PC-9 (cell line): ENCODE data around the gene MX2. TPM values are rescaled to one million over a fixed set of nuclear protein-coding genes. Genes with fewer than 3 reads are reported as not detected.

ENCODE experiments used
- BruUV-seq: library from RNA; stranded (reverse); fragments of 400-500 nt; replicated peaks from 2 replicates; lab custom pipeline; 2021; lab: Mats Ljungman, UMichigan
- CTCF ChIA-PET: fragments of 300-600 bp; sonication (Branson Sonifier 250); formaldehyde crosslinking; loops from one replicate; lab custom pipeline; 2022; ENCODE audit warnings: antibody characterized with exemption; lab: Charles Lee
- POLR2A ChIA-PET: fragments of 300-600 bp; sonication (Branson Sonifier 250); formaldehyde crosslinking; loops from one replicate; lab custom pipeline; 2022; ENCODE audit warnings: antibody characterized with exemption; ENCODE audit not compliant: unreplicated experiment; lab: Charles Lee
- DNase-seq, 2 experiments: peaks; one replicate each; pipeline versions ENCODE4 v3.0.0 to v3.0.0-alpha.2; 2015 to 2022; ENCODE audit warnings: mixed read lengths in 1 of 2
- H2AFZ ChIP-seq: fragments of 200-600 bp; sonication (generic); 2 replicates; pipeline ENCODE4 v1.8.1; 2017; ENCODE audit warnings: antibody characterized with exemption
- H3F3A ChIP-seq: fragments of 200-600 bp; sonication (generic); 2 replicates; pipeline ENCODE4 v1.8.1; 2017; ENCODE audit warnings: antibody characterized with exemption, mild to moderate bottlenecking, low read depth; ENCODE audit not compliant: insufficient read depth
- H3K27ac ChIP-seq: fragments of 200-600 bp; sonication (generic); 2 replicates; pipeline ENCODE4 v1.6.1; 2016; ENCODE audit warnings: mixed run types
- H3K27me3 ChIP-seq: fragments of 200-600 bp; sonication (generic); 2 replicates; pipeline ENCODE4 v1.6.1; 2016; ENCODE audit warnings: low read depth, mixed run types; ENCODE audit not compliant: insufficient read depth
- H3K36me3 ChIP-seq: fragments of 200-600 bp; sonication (generic); 2 replicates; pipeline ENCODE4 v1.6.1; 2016; ENCODE audit warnings: low read depth, mixed run types
- H3K4me1 ChIP-seq: fragments of 200-600 bp; sonication (generic); replicated peaks from 2 replicates; pipeline ENCODE4 v1.6.1; 2016; ENCODE audit warnings: mixed run types; ENCODE audit not compliant: insufficient read depth
- H3K4me2 ChIP-seq: fragments of 200-600 bp; sonication (generic); 2 replicates; pipeline ENCODE4 v1.6.1; 2017; ENCODE audit warnings: mixed run types
- H3K4me3 ChIP-seq: fragments of 200-600 bp; sonication (generic); 2 replicates; pipeline ENCODE4 v1.6.1; 2016; ENCODE audit warnings: mixed run types
- H3K79me2 ChIP-seq: fragments of 200-600 bp; sonication (generic); 2 replicates; pipeline ENCODE4 v1.6.1; 2017; ENCODE audit warnings: low read depth, mixed run types
- H3K9me2 ChIP-seq: fragments of 200-600 bp; sonication (generic); 2 replicates; pipeline ENCODE4 v1.8.1; 2017; ENCODE audit warnings: mild to moderate bottlenecking; ENCODE audit not compliant: insufficient read depth
- H3K9me3 ChIP-seq: fragments of 200-600 bp; sonication (generic); 2 replicates; pipeline ENCODE4 v1.8.1; 2016; ENCODE audit warnings: low read depth; ENCODE audit not compliant: insufficient read depth
- H4K20me1 ChIP-seq: fragments of 200-600 bp; sonication (generic); 2 replicates; pipeline ENCODE4 v1.8.1; 2017; ENCODE audit not compliant: insufficient read depth
- EZH2 ChIP-seq: fragments of 200-600 bp; sonication (generic); IDR thresholded peaks from 2 replicates; pipeline ENCODE4 v1.8.0; 2017; ENCODE audit warnings: antibody characterized with exemption, low read depth
- intact Hi-C: fragments of 100-400 bp; cut with micrococcal nuclease; formaldehyde crosslinking; loops from one replicate; pipeline ENCODE4 v1.10.0; 2022; ENCODE audit not compliant: unreplicated experiment
- total RNA-seq: library from RNA; stranded (reverse); gene quantifications from 2 replicates; pipeline ENCODE4 v1.2.3, GENCODE V29; 2021
- TF ChIP-seq, protein P1 (sequence below): fragments of 200-600 bp; sonication (generic); conservative IDR thresholded peaks from 2 replicates; pipeline ENCODE4 v1.6.1; 2017; ENCODE audit warnings: mixed run types, antibody characterized with exemption, mild to moderate bottlenecking, moderate library complexity

Gene MX2
- total RNA-seq, 1 experiment from 2014 or later, result 2.5 TPM

DNA sequence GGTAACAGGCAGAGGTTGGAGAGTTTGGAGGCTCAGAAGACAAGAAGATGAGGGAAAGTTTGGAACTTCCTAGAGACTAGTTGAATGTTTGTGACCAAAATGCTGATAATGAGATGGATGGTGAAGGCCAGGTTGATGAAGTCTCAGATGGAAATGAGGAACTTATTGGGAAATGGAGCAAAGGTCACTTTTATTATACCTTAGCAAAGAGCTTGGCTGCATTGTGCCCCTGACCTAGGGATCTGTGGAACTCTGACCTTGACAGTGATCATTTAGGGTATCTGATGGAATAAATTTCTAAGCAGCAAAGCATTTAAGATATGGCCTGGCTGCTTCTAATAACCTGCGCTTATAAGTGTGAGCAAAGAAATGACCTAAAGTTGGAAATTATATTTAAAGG is 28.1 kb upstream of the MX2 start:
- Histone ChIP-seq H3K27me3 (no peaks in the 10 kb centered on the region), H4K20me1 (no peaks in the 10 kb centered on the region), H3K79me2 (no peaks in the 10 kb centered on the region), H3K4me3 (no peak overlapping the region), H3K9me3 (no peaks in the 10 kb centered on the region), H3K4me2 (no peak overlapping the region), H3K4me1 (no peaks in the 10 kb centered on the region), H3K27ac (no peak overlapping the region), H3F3A (no peaks in the 10 kb centered on the region), H2AFZ (no peak overlapping the region), H3K36me3 (no peaks in the 10 kb centered on the region), H3K9me2 (no peaks in the 10 kb centered on the region)
- TF ChIP-seq, protein P1, sequence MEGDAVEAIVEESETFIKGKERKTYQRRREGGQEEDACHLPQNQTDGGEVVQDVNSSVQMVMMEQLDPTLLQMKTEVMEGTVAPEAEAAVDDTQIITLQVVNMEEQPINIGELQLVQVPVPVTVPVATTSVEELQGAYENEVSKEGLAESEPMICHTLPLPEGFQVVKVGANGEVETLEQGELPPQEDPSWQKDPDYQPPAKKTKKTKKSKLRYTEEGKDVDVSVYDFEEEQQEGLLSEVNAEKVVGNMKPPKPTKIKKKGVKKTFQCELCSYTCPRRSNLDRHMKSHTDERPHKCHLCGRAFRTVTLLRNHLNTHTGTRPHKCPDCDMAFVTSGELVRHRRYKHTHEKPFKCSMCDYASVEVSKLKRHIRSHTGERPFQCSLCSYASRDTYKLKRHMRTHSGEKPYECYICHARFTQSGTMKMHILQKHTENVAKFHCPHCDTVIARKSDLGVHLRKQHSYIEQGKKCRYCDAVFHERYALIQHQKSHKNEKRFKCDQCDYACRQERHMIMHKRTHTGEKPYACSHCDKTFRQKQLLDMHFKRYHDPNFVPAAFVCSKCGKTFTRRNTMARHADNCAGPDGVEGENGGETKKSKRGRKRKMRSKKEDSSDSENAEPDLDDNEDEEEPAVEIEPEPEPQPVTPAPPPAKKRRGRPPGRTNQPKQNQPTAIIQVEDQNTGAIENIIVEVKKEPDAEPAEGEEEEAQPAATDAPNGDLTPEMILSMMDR, result no peak
- TF ChIP-seq EZH2, result no peak
- POLR2A ChIA-PET, result no interaction called here
- DNase-seq, result no peak
- CTCF ChIA-PET, result no interaction called here
- intact Hi-C loops, result no loop called here
- BruUV-seq, result no TSS peak

DNA sequence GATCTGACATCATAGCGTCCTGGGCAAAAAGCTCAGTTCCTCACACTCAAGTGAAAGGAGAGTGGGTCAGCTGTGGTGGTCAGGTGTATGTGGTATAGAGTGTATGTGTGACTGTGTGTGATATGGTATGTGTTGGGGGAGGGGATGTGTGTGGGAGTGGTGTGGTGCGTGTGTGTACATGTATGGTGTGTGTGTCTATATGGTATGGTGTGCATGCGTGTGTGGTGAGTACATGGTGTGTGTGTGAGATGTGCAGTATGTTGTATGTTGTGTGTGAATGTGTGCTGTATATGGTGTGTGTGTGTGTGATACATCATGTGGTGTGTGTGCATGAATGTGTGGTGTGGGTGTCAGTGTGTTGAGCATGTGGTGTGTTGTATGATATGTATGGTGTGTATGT is 24.3 kb upstream of the MX2 start:
- CTCF ChIA-PET, result no interaction called here
- TF ChIP-seq, protein P1, result no peak
- no peak for TF ChIP-seq EZH2
- Histone ChIP-seq H3K9me2 (no peaks in the 10 kb centered on the region), H3K4me3 (no peak overlapping the region), H3F3A (no peaks in the 10 kb centered on the region), H4K20me1 (no peaks in the 10 kb centered on the region), H3K27ac (no peak overlapping the region), H3K4me1 (no peaks in the 10 kb centered on the region), H3K4me2 (no peak overlapping the region), H3K79me2 (no peaks in the 10 kb centered on the region), H3K27me3 (no peaks in the 10 kb centered on the region), H3K36me3 (no peaks in the 10 kb centered on the region), H2AFZ (no peak overlapping the region), H3K9me3 (no peaks in the 10 kb centered on the region)
- intact Hi-C loops, result no loop called here
- no TSS peak for BruUV-seq
- no peak for DNase-seq
- POLR2A ChIA-PET, result no interaction called here

GRCh38 chr21:41338455-41338854 is 23.4 kb upstream of the MX2 start:
- Histone ChIP-seq H3K9me2 (no peaks in the 10 kb centered on the region), H3K4me3 (no peak overlapping the region), H3K36me3 (no peaks in the 10 kb centered on the region), H2AFZ (no peak overlapping the region), H3F3A (no peaks in the 10 kb centered on the region), H3K4me2 (no peak overlapping the region), H3K79me2 (no peaks in the 10 kb centered on the region), H3K9me3 (no peaks in the 10 kb centered on the region), H4K20me1 (no peaks in the 10 kb centered on the region), H3K4me1 (no peaks in the 10 kb centered on the region), H3K27ac (no peak overlapping the region), H3K27me3 (no peaks in the 10 kb centered on the region)
- no peak for TF ChIP-seq EZH2
- TF ChIP-seq, protein P1, result no peak
- BruUV-seq, result no TSS peak
- ChIA-PET CTCF (no interaction called here), POLR2A (no interaction called here)
- intact Hi-C loops, result no loop called here
- DNase-seq, result no peak
